NOMO-1 treated with DMSO at 0.1 percent for 48 hours (cell line): ENCODE results near the gene NDUFC2.
"Not testable (repeated sequence)": the region's sequence is repeated elsewhere in the genome, so short reads cannot be mapped to it uniquely, and the experiment has no call there.

Source experiments
- DNase-seq: peaks from one replicate; lab custom pipeline; 2025; ENCODE audit not compliant: unreplicated experiment; lab: John Stamatoyannopoulos, UW

NDUFC2 gene

GRCh38 chr11:78032090-78032489 is 47.6 kb downstream of the NDUFC2 start:
- DNase-seq = no peak

GRCh38 chr11:78031629-78032028 is 48.0 kb downstream of the NDUFC2 start:
- DNase-seq = no peak

GRCh38 chr11:78030429-78031325 is 49.0 kb downstream of the NDUFC2 start:
- DNase-seq = no peak

GRCh38 chr11:78028423-78028822 is 51.2 kb downstream of the NDUFC2 start:
- not testable (repeated sequence) for DNase-seq

GRCh38 chr11:78027759-78028158 is 51.9 kb downstream of the NDUFC2 start:
- DNase-seq = no peak

GRCh38 chr11:78025378-78025777 is 54.3 kb downstream of the NDUFC2 start:
- no peak for DNase-seq

GRCh38 chr11:78023426-78023825 is 56.2 kb downstream of the NDUFC2 start:
- no peak for DNase-seq

GRCh38 chr11:78022397-78023396 is 57.0 kb downstream of the NDUFC2 start, which contains the start of gene KCTD14:
Gene KCTD14 (minus strand): TSS chr11:78023276. CDS start chr11:78023249, 27 bp downstream.
- no peak for DNase-seq

- DNase-seq = no peak
These were observed 58.1 kb downstream of the NDUFC2 start for GRCh38 chr11:78021611-78022010.

- no peak for DNase-seq
These were observed 59.4 kb downstream of the NDUFC2 start for GRCh38 chr11:78020246-78020645.

- no peak for DNase-seq
These were observed 59.9 kb downstream of the NDUFC2 start for GRCh38 chr11:78019808-78020207.
